ENCODE results near the gene PPM1D.

PPM1D gene

DNA sequence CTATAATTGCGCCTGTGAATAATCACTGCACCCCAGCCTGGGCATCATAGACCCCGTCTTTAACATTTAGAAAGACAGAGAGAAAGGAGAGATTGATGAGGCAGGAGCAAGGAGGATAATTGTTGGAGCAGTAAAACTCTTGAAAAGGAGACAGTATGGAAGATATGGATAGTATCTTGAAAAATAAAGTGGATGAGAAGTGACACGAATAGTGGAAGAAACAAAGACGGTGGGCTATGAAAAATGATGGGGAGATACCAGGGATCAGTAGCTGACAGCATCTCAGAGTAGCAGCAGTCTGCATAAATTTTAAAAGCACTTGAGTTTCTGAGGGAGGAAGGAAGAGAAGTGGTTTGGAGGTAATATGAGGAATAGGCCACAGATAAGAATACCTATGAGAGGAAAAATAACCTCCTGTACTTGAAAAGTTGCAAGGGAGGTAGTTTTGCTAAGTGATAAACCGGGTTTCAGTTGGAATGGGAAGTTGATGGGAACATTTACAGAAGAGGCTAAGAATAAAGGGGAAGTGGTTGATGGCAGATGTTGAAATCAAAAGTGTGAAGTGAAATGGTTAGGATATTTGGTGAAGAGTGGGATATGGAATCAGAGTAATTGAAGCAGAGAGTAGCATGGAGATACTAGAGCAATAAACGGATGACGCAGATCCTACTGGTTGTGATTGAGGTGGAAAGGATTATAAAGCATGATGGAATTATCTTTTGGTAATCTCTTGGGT is 1.8 kb upstream of the PPM1D start:
- TF ChIP-seq GABPA (IDR thresholded peaks at IDR 0.05; ENCODE audit: low read depth) (no peak), POLR2AphosphoS5 (IDR thresholded peaks at IDR 0.05; ENCODE audit: low read depth) (no peak), SPI1 (IDR thresholded peaks at IDR 0.05; ENCODE audit: borderline replicate concordance, low read depth) (peak; percentile 99), CTCF (IDR thresholded peaks at IDR 0.05; ENCODE audit: insufficient read depth, low read length) (no peak)
- TF ChIP-seq, protein P1, sequence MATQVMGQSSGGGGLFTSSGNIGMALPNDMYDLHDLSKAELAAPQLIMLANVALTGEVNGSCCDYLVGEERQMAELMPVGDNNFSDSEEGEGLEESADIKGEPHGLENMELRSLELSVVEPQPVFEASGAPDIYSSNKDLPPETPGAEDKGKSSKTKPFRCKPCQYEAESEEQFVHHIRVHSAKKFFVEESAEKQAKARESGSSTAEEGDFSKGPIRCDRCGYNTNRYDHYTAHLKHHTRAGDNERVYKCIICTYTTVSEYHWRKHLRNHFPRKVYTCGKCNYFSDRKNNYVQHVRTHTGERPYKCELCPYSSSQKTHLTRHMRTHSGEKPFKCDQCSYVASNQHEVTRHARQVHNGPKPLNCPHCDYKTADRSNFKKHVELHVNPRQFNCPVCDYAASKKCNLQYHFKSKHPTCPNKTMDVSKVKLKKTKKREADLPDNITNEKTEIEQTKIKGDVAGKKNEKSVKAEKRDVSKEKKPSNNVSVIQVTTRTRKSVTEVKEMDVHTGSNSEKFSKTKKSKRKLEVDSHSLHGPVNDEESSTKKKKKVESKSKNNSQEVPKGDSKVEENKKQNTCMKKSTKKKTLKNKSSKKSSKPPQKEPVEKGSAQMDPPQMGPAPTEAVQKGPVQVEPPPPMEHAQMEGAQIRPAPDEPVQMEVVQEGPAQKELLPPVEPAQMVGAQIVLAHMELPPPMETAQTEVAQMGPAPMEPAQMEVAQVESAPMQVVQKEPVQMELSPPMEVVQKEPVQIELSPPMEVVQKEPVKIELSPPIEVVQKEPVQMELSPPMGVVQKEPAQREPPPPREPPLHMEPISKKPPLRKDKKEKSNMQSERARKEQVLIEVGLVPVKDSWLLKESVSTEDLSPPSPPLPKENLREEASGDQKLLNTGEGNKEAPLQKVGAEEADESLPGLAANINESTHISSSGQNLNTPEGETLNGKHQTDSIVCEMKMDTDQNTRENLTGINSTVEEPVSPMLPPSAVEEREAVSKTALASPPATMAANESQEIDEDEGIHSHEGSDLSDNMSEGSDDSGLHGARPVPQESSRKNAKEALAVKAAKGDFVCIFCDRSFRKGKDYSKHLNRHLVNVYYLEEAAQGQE (IDR thresholded peaks at IDR 0.05; ENCODE audit: insufficient replicate concordance, low read depth): no peak
- Histone ChIP-seq H3K4me3 (replicated peaks; ENCODE audit: insufficient read depth, low read length) (no peak overlapping the region), H3K27me3 (ENCODE audit: insufficient read depth, poor library complexity, severe bottlenecking) (no peaks in the 10 kb centered on the region), H3K27ac (replicated peaks) (no peak overlapping the region)
- DNase-seq (ENCODE audit: low read depth in 1 of 2, low spot score in 1 of 2): peak; percentile 55 to 61

GRCh38 chr17:60599220-60599619 is 773 bp upstream of the PPM1D start:
- peak overlapping the region; percentile 92 for H3K27ac ChIP-seq (replicated peaks)
- peak overlapping the region; percentile 92 for H3K4me3 ChIP-seq (replicated peaks; ENCODE audit: insufficient read depth, low read length)
- H3K27me3 ChIP-seq (ENCODE audit: insufficient read depth, poor library complexity, severe bottlenecking): no peaks in the 10 kb centered on the region
- DNase-seq (ENCODE audit: low read depth in 1 of 2, low spot score in 1 of 2): no peak
- TF ChIP-seq, protein P1 (IDR thresholded peaks at IDR 0.05; ENCODE audit: insufficient replicate concordance, low read depth): no peak
- no peak for TF ChIP-seq SPI1 (IDR thresholded peaks at IDR 0.05; ENCODE audit: borderline replicate concordance, low read depth)

DNA sequence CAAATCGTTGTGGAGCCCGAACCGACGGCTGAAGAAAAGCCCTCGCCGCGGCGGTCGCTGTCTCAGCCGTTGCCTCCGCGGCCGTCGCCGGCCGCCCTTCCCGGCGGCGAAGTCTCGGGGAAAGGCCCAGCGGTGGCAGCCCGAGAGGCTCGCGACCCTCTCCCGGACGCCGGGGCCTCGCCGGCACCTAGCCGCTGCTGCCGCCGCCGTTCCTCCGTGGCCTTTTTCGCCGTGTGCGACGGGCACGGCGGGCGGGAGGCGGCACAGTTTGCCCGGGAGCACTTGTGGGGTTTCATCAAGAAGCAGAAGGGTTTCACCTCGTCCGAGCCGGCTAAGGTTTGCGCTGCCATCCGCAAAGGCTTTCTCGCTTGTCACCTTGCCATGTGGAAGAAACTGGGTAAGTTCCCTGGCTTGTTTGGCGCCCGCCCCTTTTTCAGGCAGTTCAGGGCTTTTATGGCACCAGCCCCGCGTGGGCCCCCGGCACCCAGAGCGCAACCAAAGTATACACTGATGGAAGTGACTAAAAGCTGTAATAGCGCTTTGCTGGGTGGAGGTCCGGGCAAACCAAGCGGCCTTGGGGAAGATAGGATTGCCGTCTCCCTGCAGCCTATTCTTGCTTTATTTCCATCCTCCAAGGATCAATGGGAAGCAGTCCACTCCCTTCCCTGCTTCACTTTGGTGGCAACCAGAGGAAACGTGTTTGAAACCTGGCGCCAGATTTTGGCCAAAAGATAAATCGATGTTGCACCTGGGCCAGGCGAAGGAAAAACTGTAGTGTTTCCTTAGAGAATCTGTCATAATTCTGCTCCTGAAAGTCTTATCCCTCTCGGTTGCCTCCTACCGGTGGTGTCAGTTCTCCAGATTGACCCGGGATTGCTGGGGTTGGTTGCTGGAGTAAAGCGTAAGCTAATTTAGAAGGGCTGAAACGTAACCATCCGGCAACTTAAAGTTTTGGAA is 775 bp downstream of the PPM1D start:
- peak overlapping the region; percentile 92 for H3K4me3 ChIP-seq (replicated peaks; ENCODE audit: insufficient read depth, low read length)
- DNase-seq (ENCODE audit: low read depth in 1 of 2, low spot score in 1 of 2): peak; percentile 73 to 85
- TF ChIP-seq, protein P1 (IDR thresholded peaks at IDR 0.05; ENCODE audit: insufficient replicate concordance, low read depth): no peak
- TF ChIP-seq CTCF (IDR thresholded peaks at IDR 0.05; ENCODE audit: insufficient read depth, low read length): peak; percentile 85
- H3K27ac ChIP-seq (replicated peaks): peak overlapping the region; percentile 92
- H3K27me3 ChIP-seq (ENCODE audit: insufficient read depth, poor library complexity, severe bottlenecking): no peaks in the 10 kb centered on the region
